ENCODE results near the gene ABHD17A. TPM values are rescaled to one million over a fixed set of nuclear protein-coding genes. Genes with fewer than 3 reads are reported as not detected.
A peak's percentile ranks its signal among the peaks of the same experiment; 100 is the strongest.

ABHD17A gene
- total and polyA plus RNA-seq, 8 donors, result 21.1 to 71.0 (median 25.6) TPM

- ATAC-seq (no peak), DNase-seq (peak in 1 of 6 donors; percentile 13), FAIRE-seq (no peak)
- TF ChIP-seq CTCF (IDR thresholded peaks at IDR 0.05), result no peak
- Histone ChIP-seq H3K9me3 (no peaks in the 10 kb centered on the region), H3K27ac (peak overlapping the region in 2 of 4 donors; percentile 92 to 95), H3K4me1 (peaks cover 19 to 31% (median 22%) of the 10 kb centered on the region in 3 donors), H3K27me3 (no peaks in the 10 kb centered on the region), H3K36me3 (no peaks in the 10 kb centered on the region), H3K4me3 (peak overlapping the region; percentile 78 to 99 (median 97))
- WGBS, 2 donors, result 2 to 5% methylated on average over 16 of the region's 16 CpGs
- intact Hi-C loops (cut with DNase I), result no loop called here
These were observed 10.6 kb downstream of the ABHD17A start for GRCh38 chr19:1874554-1875185.

- no peak for TF ChIP-seq CTCF (IDR thresholded peaks at IDR 0.05)
- ATAC-seq (peak; percentile 26 to 56 (median 49)), DNase-seq (peak; percentile 57 to 91 (median 77)), FAIRE-seq (no peak)
- no peaks in the 10 kb centered on the region for H3K27me3 ChIP-seq
- no peaks in the 10 kb centered on the region for H3K9me3 ChIP-seq
- intact Hi-C loops (cut with DNase I), result no loop called here
- WGBS, 2 donors, result 10 to 15% methylated on average over 29 of the region's 29 CpGs
- no peaks in the 10 kb centered on the region for H3K36me3 ChIP-seq
- H3K4me3 ChIP-seq, result peak overlapping the region; percentile 2 to 99 (median 86)
- peak overlapping the region; percentile 75 to 95 (median 78) for H3K27ac ChIP-seq
- H3K4me1 ChIP-seq, result peaks cover 19 to 31% (median 22%) of the 10 kb centered on the region in 3 donors
These were observed 11.5 kb downstream of the ABHD17A start for GRCh38 chr19:1873524-1874473.

- H3K9me3 ChIP-seq, result no peaks in the 10 kb centered on the region
- FAIRE-seq (no peak), ATAC-seq (no peak), DNase-seq (no peak)
- no peaks in the 10 kb centered on the region for H3K27me3 ChIP-seq
- 70 to 71% methylated on average over 25 of the region's 25 CpGs for WGBS, 2 donors
- TF ChIP-seq CTCF (IDR thresholded peaks at IDR 0.05), result no peak
- H3K4me1 ChIP-seq, result peaks cover 19 to 31% (median 22%) of the 10 kb centered on the region in 3 donors
- H3K4me3 ChIP-seq, result peak overlapping the region in 3 of 4 donors; percentile 2 to 99 (median 78)
- peak overlapping the region; percentile 75 to 95 (median 78) for H3K27ac ChIP-seq
- intact Hi-C loops (cut with DNase I), result no loop called here
- H3K36me3 ChIP-seq, result no peaks in the 10 kb centered on the region
These were observed 12.3 kb downstream of the ABHD17A start for GRCh38 chr19:1872807-1873523.

- TF ChIP-seq CTCF (IDR thresholded peaks at IDR 0.05), result no peak
- Histone ChIP-seq H3K4me1 (peaks cover 19 to 31% (median 22%) of the 10 kb centered on the region in 3 donors), H3K9me3 (no peaks in the 10 kb centered on the region), H3K4me3 (no peak overlapping the region), H3K27ac (no peak overlapping the region), H3K27me3 (no peaks in the 10 kb centered on the region), H3K36me3 (no peaks in the 10 kb centered on the region)
- peak in 1 of 6 donors; percentile 74 for DNase-seq
- no peak for FAIRE-seq
- ATAC-seq, result no peak
- 66 to 69% methylated on average over 13 of the region's 13 CpGs for WGBS, 2 donors
- intact Hi-C loops (cut with DNase I), result loop anchor here in 1 of 3 donors (2.0 kb wide), 1 partner anchor 55 kb away; no protein-coding TSS in a partner anchor
These were observed 13.7 kb downstream of the ABHD17A start for GRCh38 chr19:1871630-1872029.

Measured in pancreas (tissue), 10 donors.